ENCODE results near the gene KIF13A. TPM values are rescaled to one million over a fixed set of nuclear protein-coding genes. Genes with fewer than 3 reads are reported as not detected.
A peak's percentile ranks its signal among the peaks of the same experiment; 100 is the strongest.

Gene KIF13A
- total and polyA plus RNA-seq, 9 of the 15 experiments (the other 6 are each of a cell fraction or from before 2014, with no cell fraction given), result 3.6 to 44.3 (median 29.7) TPM

DNA sequence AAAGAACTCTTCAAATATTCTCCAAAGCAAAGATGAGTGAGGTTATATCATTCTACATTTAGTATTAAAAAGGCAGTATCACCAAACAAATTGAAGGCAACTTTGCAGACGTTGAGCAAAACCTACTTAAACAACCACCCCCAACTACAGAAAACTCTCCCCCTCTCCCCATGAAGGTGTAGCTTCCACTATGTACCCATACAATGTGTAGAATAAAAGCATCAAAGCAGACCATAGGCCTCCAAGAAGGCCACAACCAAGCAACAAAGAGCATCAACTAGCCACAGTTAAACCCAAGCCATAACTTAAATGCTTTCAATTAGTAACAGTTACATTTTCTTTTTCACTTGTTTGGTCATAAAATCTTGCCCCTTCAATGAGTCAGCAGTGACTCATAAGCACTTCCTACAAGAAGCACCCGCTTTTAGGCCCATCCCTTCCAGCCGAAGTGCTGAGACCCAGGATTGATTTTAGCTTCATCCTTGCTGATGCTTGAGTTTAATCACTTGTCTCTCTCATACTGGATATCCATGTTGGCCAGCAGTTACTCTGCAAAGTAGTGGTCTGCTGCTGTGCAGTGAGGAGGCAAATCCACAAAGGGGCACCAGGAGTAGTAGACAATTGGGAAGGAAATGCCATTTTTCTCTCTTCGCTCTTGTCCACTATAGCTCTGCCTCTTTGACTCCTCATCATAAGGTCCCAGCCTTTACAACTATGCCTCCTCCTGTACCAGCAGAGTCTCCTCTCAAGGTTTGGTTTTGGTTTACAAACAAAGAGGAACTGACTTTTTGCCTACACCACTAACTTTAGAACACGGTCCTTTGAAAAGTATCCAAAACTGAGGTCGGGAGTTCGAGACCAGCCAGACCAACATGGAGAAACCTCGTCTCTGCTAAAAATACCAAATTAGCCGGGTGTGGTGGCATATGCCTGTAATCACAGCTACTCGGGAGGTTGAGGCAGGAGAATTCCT lies 272.3 kb downstream of the KIF13A start (continued):
- TF ChIP-seq, protein P1, sequence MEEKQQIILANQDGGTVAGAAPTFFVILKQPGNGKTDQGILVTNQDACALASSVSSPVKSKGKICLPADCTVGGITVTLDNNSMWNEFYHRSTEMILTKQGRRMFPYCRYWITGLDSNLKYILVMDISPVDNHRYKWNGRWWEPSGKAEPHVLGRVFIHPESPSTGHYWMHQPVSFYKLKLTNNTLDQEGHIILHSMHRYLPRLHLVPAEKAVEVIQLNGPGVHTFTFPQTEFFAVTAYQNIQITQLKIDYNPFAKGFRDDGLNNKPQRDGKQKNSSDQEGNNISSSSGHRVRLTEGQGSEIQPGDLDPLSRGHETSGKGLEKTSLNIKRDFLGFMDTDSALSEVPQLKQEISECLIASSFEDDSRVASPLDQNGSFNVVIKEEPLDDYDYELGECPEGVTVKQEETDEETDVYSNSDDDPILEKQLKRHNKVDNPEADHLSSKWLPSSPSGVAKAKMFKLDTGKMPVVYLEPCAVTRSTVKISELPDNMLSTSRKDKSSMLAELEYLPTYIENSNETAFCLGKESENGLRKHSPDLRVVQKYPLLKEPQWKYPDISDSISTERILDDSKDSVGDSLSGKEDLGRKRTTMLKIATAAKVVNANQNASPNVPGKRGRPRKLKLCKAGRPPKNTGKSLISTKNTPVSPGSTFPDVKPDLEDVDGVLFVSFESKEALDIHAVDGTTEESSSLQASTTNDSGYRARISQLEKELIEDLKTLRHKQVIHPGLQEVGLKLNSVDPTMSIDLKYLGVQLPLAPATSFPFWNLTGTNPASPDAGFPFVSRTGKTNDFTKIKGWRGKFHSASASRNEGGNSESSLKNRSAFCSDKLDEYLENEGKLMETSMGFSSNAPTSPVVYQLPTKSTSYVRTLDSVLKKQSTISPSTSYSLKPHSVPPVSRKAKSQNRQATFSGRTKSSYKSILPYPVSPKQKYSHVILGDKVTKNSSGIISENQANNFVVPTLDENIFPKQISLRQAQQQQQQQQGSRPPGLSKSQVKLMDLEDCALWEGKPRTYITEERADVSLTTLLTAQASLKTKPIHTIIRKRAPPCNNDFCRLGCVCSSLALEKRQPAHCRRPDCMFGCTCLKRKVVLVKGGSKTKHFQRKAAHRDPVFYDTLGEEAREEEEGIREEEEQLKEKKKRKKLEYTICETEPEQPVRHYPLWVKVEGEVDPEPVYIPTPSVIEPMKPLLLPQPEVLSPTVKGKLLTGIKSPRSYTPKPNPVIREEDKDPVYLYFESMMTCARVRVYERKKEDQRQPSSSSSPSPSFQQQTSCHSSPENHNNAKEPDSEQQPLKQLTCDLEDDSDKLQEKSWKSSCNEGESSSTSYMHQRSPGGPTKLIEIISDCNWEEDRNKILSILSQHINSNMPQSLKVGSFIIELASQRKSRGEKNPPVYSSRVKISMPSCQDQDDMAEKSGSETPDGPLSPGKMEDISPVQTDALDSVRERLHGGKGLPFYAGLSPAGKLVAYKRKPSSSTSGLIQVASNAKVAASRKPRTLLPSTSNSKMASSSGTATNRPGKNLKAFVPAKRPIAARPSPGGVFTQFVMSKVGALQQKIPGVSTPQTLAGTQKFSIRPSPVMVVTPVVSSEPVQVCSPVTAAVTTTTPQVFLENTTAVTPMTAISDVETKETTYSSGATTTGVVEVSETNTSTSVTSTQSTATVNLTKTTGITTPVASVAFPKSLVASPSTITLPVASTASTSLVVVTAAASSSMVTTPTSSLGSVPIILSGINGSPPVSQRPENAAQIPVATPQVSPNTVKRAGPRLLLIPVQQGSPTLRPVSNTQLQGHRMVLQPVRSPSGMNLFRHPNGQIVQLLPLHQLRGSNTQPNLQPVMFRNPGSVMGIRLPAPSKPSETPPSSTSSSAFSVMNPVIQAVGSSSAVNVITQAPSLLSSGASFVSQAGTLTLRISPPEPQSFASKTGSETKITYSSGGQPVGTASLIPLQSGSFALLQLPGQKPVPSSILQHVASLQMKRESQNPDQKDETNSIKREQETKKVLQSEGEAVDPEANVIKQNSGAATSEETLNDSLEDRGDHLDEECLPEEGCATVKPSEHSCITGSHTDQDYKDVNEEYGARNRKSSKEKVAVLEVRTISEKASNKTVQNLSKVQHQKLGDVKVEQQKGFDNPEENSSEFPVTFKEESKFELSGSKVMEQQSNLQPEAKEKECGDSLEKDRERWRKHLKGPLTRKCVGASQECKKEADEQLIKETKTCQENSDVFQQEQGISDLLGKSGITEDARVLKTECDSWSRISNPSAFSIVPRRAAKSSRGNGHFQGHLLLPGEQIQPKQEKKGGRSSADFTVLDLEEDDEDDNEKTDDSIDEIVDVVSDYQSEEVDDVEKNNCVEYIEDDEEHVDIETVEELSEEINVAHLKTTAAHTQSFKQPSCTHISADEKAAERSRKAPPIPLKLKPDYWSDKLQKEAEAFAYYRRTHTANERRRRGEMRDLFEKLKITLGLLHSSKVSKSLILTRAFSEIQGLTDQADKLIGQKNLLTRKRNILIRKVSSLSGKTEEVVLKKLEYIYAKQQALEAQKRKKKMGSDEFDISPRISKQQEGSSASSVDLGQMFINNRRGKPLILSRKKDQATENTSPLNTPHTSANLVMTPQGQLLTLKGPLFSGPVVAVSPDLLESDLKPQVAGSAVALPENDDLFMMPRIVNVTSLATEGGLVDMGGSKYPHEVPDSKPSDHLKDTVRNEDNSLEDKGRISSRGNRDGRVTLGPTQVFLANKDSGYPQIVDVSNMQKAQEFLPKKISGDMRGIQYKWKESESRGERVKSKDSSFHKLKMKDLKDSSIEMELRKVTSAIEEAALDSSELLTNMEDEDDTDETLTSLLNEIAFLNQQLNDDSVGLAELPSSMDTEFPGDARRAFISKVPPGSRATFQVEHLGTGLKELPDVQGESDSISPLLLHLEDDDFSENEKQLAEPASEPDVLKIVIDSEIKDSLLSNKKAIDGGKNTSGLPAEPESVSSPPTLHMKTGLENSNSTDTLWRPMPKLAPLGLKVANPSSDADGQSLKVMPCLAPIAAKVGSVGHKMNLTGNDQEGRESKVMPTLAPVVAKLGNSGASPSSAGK (IDR thresholded peaks at IDR 0.05), result 0 out of 2 replicates have a peak, but pooled peaks have one; percentile 37
- TF ChIP-seq NR2F6 (CRISPR knock-in tag; IDR thresholded peaks at IDR 0.05) (no peak), CBX2 (IDR thresholded peaks at IDR 0.05; ENCODE audit: insufficient read depth, low read length, poor library complexity, severe bottlenecking) (no peak), DMBX1 (CRISPR knock-in tag; IDR thresholded peaks at IDR 0.05; ENCODE audit: borderline replicate concordance) (0 out of 2 replicates have a peak, but pooled peaks have one; percentile 11), TEAD4 (IDR thresholded peaks at IDR 0.05; ENCODE audit: low read length) (no peak), TEAD4 (CRISPR knock-in tag; IDR thresholded peaks at IDR 0.05; ENCODE audit: borderline replicate concordance) (no peak), LARP7 (IDR thresholded peaks at IDR 0.05) (peak; percentile 63; the same call in 1 of the 2 replicates), MECOM (CRISPR knock-in tag; IDR thresholded peaks at IDR 0.05) (0 out of 2 replicates have a peak, but pooled peaks have one; percentile 10)
- TF ChIP-seq, protein P2, sequence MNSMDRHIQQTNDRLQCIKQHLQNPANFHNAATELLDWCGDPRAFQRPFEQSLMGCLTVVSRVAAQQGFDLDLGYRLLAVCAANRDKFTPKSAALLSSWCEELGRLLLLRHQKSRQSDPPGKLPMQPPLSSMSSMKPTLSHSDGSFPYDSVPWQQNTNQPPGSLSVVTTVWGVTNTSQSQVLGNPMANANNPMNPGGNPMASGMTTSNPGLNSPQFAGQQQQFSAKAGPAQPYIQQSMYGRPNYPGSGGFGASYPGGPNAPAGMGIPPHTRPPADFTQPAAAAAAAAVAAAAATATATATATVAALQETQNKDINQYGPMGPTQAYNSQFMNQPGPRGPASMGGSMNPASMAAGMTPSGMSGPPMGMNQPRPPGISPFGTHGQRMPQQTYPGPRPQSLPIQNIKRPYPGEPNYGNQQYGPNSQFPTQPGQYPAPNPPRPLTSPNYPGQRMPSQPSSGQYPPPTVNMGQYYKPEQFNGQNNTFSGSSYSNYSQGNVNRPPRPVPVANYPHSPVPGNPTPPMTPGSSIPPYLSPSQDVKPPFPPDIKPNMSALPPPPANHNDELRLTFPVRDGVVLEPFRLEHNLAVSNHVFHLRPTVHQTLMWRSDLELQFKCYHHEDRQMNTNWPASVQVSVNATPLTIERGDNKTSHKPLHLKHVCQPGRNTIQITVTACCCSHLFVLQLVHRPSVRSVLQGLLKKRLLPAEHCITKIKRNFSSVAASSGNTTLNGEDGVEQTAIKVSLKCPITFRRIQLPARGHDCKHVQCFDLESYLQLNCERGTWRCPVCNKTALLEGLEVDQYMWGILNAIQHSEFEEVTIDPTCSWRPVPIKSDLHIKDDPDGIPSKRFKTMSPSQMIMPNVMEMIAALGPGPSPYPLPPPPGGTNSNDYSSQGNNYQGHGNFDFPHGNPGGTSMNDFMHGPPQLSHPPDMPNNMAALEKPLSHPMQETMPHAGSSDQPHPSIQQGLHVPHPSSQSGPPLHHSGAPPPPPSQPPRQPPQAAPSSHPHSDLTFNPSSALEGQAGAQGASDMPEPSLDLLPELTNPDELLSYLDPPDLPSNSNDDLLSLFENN (IDR thresholded peaks at IDR 0.05; ENCODE audit: low read depth in 2 of 2, low read length in 2 of 2), result peak in 1 of 2 experiments; percentile 42; a peak in 1 of 4 replicates
